Immature natural killer cell (primary cell): ENCODE results near the gene F10. TPM values are rescaled to one million over a fixed set of nuclear protein-coding genes. Genes with fewer than 3 reads are reported as not detected.

ENCODE experiments used
- DNase-seq, 3 donors: peaks; one replicate each; pipeline ENCODE4 v3.0.0; 2022; ENCODE audit warnings: mixed read lengths in 1 of 3
- H3K27ac Mint-ChIP-seq, 6 donors: one replicate each; pipeline ENCODE4 v1.8.0; 2020; ENCODE audit warnings: mixed read lengths in 6 of 6, mild to moderate bottlenecking in 5 of 6, inconsistent platforms in 4 of 6, moderate library complexity in 3 of 6
- H3K27me3 Mint-ChIP-seq, 3 donors: one replicate each; pipeline ENCODE4 v1.8.0; 2020 to 2021; ENCODE audit warnings: low read depth in 3 of 3, mild to moderate bottlenecking in 3 of 3, mixed read lengths in 3 of 3, moderate library complexity in 3 of 3, inconsistent platforms in 1 of 3
- H3K36me3 Mint-ChIP-seq, 3 donors: one replicate each; pipeline ENCODE4 v1.8.0; 2020; ENCODE audit warnings: mixed read lengths in 3 of 3, inconsistent platforms in 2 of 3, mild to moderate bottlenecking in 2 of 3
- H3K4me1 Mint-ChIP-seq, 2 donors: one replicate each; pipeline ENCODE4 v1.8.0; 2020; ENCODE audit warnings: inconsistent platforms in 2 of 2, mild to moderate bottlenecking in 2 of 2, mixed read lengths in 2 of 2, moderate library complexity in 1 of 2
- H3K4me3 Mint-ChIP-seq, 5 donors: one replicate each; pipeline ENCODE4 v1.8.0; 2020; ENCODE audit warnings: mild to moderate bottlenecking in 5 of 5, mixed read lengths in 5 of 5, inconsistent platforms in 3 of 5, moderate library complexity in 3 of 5
- H3K9me3 Mint-ChIP-seq, 6 donors: one replicate each; pipeline ENCODE4 v1.8.0; 2020; ENCODE audit warnings: mild to moderate bottlenecking in 6 of 6, mixed read lengths in 6 of 6, inconsistent platforms in 4 of 6, moderate library complexity in 3 of 6
- polyA plus RNA-seq, 3 donors: library from polyadenylated mRNA; unstranded; fragments of 300-500 nt; fragmentation: Illumina TruSeq; gene quantifications; one replicate each; pipeline ENCODE4 v1.2.3, GENCODE V29; 2021

Gene F10
- polyA plus RNA-seq, 3 donors from 2014 or later: not detected

- Mint-ChIP-seq H3K4me1 (peaks cover 15 to 18% of the 10 kb centered on the region in 2 donors), H3K4me3 (no peak overlapping the region), H3K27ac (no peak overlapping the region), H3K36me3 (no peaks in the 10 kb centered on the region), H3K9me3 (no peaks in the 10 kb centered on the region), H3K27me3 (peaks cover 14 to 23% (median 15%) of the 10 kb centered on the region in 3 donors)
- no peak for DNase-seq
Measured at GRCh38 chr13:113148940-113149503, 26.4 kb downstream of the F10 start.

GRCh38 chr13:113149711-113150549 lies 27.3 kb downstream of the F10 start:
- Mint-ChIP-seq H3K4me1 (peaks cover 21 to 25% of the 10 kb centered on the region in 2 donors), H3K27ac (no peak overlapping the region), H3K27me3 (peaks cover 16 to 29% (median 20%) of the 10 kb centered on the region in 3 donors), H3K36me3 (no peaks in the 10 kb centered on the region), H3K9me3 (no peaks in the 10 kb centered on the region), H3K4me3 (no peak overlapping the region)
- DNase-seq: no peak

- Mint-ChIP-seq H3K27me3 (peaks cover 18 to 29% (median 24%) of the 10 kb centered on the region in 3 donors), H3K9me3 (no peaks in the 10 kb centered on the region), H3K4me3 (peak overlapping the region in 1 of 5 donors; percentile 10)
Measured at GRCh38 chr13:113150550-113151365, 28.2 kb downstream of the F10 start.

DNA sequence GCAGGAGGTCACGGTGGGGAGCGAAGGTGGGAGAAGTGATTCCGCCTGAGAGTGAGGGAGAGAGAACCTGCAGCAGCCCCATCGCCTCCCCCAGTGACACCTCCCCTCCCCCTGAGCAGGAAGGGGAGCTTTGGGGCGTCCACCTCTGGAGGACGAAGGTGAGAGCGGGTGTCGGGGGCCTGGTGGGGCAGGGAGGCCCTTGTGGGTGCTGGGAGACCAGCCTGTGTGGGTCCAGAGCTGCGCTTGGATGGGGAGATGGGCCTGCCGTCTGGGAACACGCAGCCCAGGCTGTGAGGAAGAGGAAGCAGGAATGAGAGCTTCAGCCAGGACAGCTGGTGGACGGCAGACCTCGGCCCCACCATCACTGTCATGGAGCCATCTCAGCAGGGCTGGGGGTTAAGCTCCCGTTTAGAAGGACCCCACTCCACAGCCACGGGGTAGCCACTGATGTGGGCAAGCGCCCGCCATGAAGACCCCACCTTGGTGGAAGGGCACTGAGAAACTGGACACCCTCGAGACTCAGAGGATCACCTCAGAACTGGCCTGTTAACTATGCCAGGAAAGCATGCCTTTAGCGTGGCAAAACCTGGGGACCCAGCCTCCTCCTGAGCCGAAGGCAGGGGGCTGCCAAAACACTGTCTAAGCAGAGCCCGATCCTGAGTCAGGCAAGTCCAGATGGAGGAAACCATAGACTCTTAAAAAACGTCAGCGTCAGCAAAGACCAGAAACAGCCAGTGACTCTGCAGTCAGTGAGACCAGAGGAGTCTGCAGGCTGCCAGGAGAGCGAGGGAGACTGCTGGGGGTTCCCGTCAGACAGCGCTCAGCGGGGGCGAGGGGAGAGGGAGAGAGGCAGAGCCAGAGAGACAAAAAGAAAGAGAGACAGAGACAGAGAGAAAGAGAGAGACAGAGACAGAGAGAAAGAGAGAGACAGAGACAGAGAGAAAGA lies 29.4 kb downstream of the F10 start:
- peak in 1 of 3 donors; percentile 28 for DNase-seq
- Mint-ChIP-seq H3K36me3 (no peaks in the 10 kb centered on the region), H3K9me3 (no peaks in the 10 kb centered on the region), H3K4me1 (peaks cover 25 to 30% of the 10 kb centered on the region in 2 donors), H3K27ac (peak overlapping the region; percentile 68 to 96 (median 91)), H3K4me3 (peak overlapping the region; percentile 79 to 94 (median 87)), H3K27me3 (peaks cover 18 to 29% (median 24%) of the 10 kb centered on the region in 3 donors)

More at GRCh38 chr13:113150550-113151365, 28.2 kb downstream of the F10 start:
- DNase-seq: no peak
- H3K4me1 Mint-ChIP-seq: peaks cover 25 to 30% of the 10 kb centered on the region in 2 donors
- H3K36me3 Mint-ChIP-seq: no peaks in the 10 kb centered on the region
- no peak overlapping the region for H3K27ac Mint-ChIP-seq

GRCh38 chr13:113152691-113152983 lies 30.0 kb downstream of the F10 start:
- no peak for DNase-seq
- Mint-ChIP-seq H3K4me3 (peak overlapping the region; percentile 79 to 94 (median 87)), H3K9me3 (no peaks in the 10 kb centered on the region), H3K4me1 (peaks cover 25 to 30% of the 10 kb centered on the region in 2 donors), H3K27ac (peak overlapping the region; percentile 68 to 96 (median 91)), H3K36me3 (no peaks in the 10 kb centered on the region), H3K27me3 (peaks cover 18 to 29% (median 24%) of the 10 kb centered on the region in 3 donors)

DNA sequence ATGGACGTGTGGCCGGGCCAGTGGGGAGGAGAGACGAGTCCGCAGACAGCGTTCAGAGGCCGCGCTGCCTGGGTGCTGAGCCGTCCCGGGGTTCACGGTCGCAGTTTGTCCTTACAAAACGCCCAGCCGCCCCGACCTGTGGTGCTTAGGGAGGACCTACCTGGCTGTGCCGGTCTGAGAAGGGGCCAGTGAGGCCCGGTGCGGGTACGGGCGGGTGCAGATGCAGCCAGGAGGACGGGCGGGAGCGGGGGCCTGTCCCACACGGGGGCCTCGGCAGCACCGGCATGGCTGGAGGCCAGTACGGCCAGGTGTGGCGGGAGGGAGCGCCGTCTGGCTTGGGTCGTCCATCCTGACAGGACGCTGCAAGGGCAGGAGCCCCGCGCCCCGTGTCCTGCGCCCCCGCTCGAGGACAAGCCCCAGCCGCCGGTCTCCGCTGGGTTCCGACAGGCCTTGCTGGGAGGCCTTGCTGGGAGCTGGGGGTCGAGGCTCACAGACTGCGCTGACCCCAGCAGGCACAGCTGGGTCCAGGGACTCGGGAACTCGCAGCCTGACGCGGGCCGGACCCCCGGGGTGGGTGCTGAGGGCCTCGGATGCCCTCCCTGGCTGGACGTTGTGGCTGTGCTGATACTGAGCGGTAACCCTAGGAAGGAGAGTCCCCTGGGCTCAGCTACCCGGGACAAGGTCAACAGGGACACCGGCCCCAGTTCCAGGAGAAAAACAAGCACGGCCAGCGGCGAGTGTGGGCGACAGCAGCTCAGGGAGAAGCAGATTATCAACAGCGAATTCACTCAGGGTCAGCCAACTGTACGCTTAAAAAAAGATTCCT lies 30.6 kb downstream of the F10 start:
- peaks cover 25 to 30% of the 10 kb centered on the region in 2 donors for H3K4me1 Mint-ChIP-seq
- H3K4me3 Mint-ChIP-seq: peak overlapping the region; percentile 85 to 94 (median 87)
- H3K27me3 Mint-ChIP-seq: peaks cover 18 to 29% (median 24%) of the 10 kb centered on the region in 3 donors
- peak in 2 of 3 donors; percentile 22 to 30 for DNase-seq
- H3K9me3 Mint-ChIP-seq: no peaks in the 10 kb centered on the region
- H3K36me3 Mint-ChIP-seq: no peaks in the 10 kb centered on the region
- peak overlapping the region; percentile 69 to 96 (median 91) for H3K27ac Mint-ChIP-seq

DNA sequence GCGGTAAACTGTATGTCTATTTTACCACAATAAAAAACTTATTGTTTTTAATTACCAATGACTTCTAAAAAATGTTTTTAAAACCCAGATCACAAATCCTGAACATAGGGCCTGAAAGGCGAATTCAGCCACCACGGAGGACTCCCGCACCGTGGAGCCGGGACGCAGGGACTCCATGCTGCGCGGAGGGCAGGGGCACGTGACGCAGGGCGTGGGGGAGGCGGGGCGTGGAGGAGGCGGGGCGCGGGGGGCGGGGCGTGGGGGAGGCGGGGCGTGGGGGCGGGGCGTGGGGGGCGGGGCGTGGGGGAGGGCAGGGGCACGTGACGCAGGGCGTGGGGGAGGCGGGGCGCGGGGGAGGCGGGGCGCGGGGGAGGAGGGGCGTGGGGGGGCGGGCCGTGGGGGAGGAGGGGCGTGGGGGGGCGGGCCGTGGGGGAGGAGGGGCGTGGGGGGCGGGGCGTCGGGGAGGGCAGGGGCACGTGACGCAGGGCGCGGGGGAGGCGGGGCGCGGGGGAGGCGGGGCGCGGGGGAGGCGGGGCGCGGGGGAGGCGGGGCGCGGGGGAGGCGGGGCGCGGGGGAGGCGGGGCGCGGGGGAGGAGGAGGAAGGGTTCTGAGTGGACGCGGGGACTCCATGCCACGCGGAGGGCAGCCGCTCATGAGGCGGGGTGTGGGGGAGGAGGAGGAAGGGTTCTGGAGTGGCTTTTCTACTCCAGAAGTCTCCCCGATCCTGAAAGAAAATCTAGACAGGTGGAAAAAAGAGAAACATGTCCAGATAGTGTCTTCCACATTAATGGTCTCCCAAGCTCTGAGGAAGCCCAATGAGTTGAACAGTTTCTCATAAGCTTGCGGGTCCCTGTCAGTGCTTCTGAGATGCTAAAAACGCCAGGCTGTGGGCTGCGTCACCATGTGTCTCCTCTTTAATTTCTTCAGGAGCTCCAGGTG lies 31.5 kb downstream of the F10 start:
- peak; percentile 70 to 73 (median 71) for DNase-seq
- no peaks in the 10 kb centered on the region for H3K9me3 Mint-ChIP-seq
- peak overlapping the region; percentile 79 to 96 (median 88) for H3K27ac Mint-ChIP-seq
- H3K4me3 Mint-ChIP-seq: peak overlapping the region; percentile 85 to 94 (median 85)
- no peaks in the 10 kb centered on the region for H3K36me3 Mint-ChIP-seq
- H3K27me3 Mint-ChIP-seq: peaks cover 18 to 29% (median 24%) of the 10 kb centered on the region in 3 donors
- peaks cover 25 to 30% of the 10 kb centered on the region in 2 donors for H3K4me1 Mint-ChIP-seq

GRCh38 chr13:113155201-113155600 lies 32.6 kb downstream of the F10 start:
- Mint-ChIP-seq H3K9me3 (no peaks in the 10 kb centered on the region), H3K27ac (peak overlapping the region; percentile 75 to 96 (median 86)), H3K4me1 (peaks cover 25 to 33% of the 10 kb centered on the region in 2 donors), H3K4me3 (peak overlapping the region; percentile 48 to 73 (median 66)), H3K36me3 (no peaks in the 10 kb centered on the region), H3K27me3 (peaks cover 18 to 29% (median 24%) of the 10 kb centered on the region in 3 donors)
- DNase-seq: no peak

GRCh38 chr13:113155982-113156655 lies 33.5 kb downstream of the F10 start:
- peak overlapping the region in 3 of 6 donors; percentile 19 to 75 (median 62) for H3K27ac Mint-ChIP-seq
- no peaks in the 10 kb centered on the region for H3K9me3 Mint-ChIP-seq
- no peaks in the 10 kb centered on the region for H3K36me3 Mint-ChIP-seq
- H3K4me1 Mint-ChIP-seq: peaks cover 27 to 36% of the 10 kb centered on the region in 2 donors
- no peak for DNase-seq
- H3K27me3 Mint-ChIP-seq: peaks cover 18 to 27% (median 24%) of the 10 kb centered on the region in 3 donors
- H3K4me3 Mint-ChIP-seq: no peak overlapping the region

GRCh38 chr13:113157206-113157928 lies 34.8 kb downstream of the F10 start:
- no peak for DNase-seq
- peak overlapping the region in 3 of 6 donors; percentile 6 to 73 (median 14) for H3K27ac Mint-ChIP-seq
- H3K27me3 Mint-ChIP-seq: peaks cover 16 to 26% (median 21%) of the 10 kb centered on the region in 3 donors
- H3K4me3 Mint-ChIP-seq: no peak overlapping the region
- no peaks in the 10 kb centered on the region for H3K36me3 Mint-ChIP-seq
- H3K4me1 Mint-ChIP-seq: peaks cover 27 to 34% of the 10 kb centered on the region in 2 donors
- H3K9me3 Mint-ChIP-seq: no peaks in the 10 kb centered on the region
